OCI-LY1 (cell line): ENCODE results near the gene PSMA6.

Experiments
- CTCF ChIP-seq: fragments of 200-600 bp; sonication (generic), shearing (Covaris generic); IDR thresholded peaks from 2 replicates; pipeline ENCODE4 v1.5.1; 2017; ENCODE audit warnings: mild to moderate bottlenecking, antibody characterized with exemption, low read length, moderate library complexity, mixed read lengths
- EZH2 ChIP-seq: fragments of 200-600 bp; sonication (generic), shearing (Covaris generic); IDR thresholded peaks from 2 replicates; pipeline ENCODE4 v1.8.0; 2017; ENCODE audit warnings: borderline replicate concordance, mixed run types, mild to moderate bottlenecking, antibody characterized with exemption, low read length, moderate library complexity, mixed read lengths

GRCh38 chr14:35317820-35318219 lies 25.6 kb downstream of the PSMA6 start:
- TF ChIP-seq EZH2, result no peak
- TF ChIP-seq CTCF, result no peak
